Loucy (cell line): ENCODE measurements around the gene CASZ1.

Experiments
- EZH2phosphoT487 ChIP-seq: fragments of 200-600 bp; IDR thresholded peaks from 2 replicates; pipeline ENCODE4 v1.6.1; 2018; ENCODE audit warnings: antibody characterized with exemption, mild to moderate bottlenecking, moderate library complexity, borderline replicate concordance
- TF ChIP-seq, protein P1 (sequence below): fragments of 200-600 bp; sonication (generic); conservative IDR thresholded peaks from 2 replicates; pipeline ENCODE4 v1.5.1; 2014; ENCODE audit warnings: mild to moderate bottlenecking, antibody characterized with exemption, low read length

DNA sequence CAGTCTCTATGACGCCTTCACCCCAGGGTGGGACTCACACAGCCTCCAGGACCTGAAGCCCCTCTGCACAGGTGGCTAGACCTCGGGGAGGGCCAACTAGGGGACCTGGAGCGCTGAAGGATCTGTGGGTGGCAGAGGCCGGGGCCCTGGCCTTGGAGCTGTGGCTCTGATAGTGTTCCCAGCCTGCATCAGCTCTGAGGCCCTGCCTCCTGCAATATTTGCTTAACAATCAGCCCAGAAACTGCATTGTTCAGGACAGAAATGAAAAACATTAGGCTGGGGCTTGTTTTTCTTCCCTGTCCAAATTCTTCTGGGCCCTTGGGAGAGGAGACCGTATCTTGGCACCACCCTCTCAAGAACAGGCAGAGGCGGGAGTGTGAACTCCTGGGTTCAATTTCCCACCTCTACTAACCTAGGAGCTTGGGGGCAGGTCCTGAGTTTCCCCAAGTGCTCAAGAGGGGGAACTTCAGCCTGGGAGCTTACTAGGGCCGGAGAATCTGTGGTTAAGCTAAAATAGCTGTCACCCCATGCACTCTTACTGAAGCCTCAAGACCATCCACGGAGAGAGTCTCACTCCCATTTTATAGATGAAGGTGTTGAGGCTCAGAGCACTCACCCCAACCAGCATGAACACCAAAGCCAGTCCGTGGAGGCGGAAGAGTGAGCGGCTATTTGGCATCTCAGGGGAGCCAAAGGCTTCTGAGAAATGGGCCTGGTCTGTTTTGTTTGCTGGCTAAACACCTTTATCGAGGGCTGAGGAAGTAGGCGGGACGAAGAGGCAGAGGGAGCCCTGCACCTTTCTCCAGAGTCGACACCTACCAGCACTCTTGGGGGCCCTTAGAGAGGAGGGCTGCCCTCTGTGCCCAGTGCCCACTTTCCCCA lies 18.8 kb upstream of the CASZ1 start:
- TF ChIP-seq, protein P1, sequence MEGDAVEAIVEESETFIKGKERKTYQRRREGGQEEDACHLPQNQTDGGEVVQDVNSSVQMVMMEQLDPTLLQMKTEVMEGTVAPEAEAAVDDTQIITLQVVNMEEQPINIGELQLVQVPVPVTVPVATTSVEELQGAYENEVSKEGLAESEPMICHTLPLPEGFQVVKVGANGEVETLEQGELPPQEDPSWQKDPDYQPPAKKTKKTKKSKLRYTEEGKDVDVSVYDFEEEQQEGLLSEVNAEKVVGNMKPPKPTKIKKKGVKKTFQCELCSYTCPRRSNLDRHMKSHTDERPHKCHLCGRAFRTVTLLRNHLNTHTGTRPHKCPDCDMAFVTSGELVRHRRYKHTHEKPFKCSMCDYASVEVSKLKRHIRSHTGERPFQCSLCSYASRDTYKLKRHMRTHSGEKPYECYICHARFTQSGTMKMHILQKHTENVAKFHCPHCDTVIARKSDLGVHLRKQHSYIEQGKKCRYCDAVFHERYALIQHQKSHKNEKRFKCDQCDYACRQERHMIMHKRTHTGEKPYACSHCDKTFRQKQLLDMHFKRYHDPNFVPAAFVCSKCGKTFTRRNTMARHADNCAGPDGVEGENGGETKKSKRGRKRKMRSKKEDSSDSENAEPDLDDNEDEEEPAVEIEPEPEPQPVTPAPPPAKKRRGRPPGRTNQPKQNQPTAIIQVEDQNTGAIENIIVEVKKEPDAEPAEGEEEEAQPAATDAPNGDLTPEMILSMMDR = no peak
- TF ChIP-seq EZH2phosphoT487 = no peak
